Neural progenitor cell (in vitro differentiated cells): Measurements from ENCODE around the gene ITGA6. TPM values are rescaled to one million over a fixed set of nuclear protein-coding genes. Genes with fewer than 3 reads are reported as not detected.

ENCODE experiments used
- DNase-seq: peaks from one replicate; pipeline ENCODE4 v3.0.0-alpha.2; 2016; ENCODE audit warnings: low spot score
- H2AFZ ChIP-seq: fragments of 200-600 bp; sonication (generic); replicated peaks from 2 replicates; pipeline ENCODE4 v1.6.1; 2016; ENCODE audit warnings: antibody characterized with exemption
- H3F3A ChIP-seq: fragments of 200-600 bp; sonication (generic); 2 replicates; pipeline ENCODE4 v1.6.1; 2016; ENCODE audit warnings: antibody characterized with exemption, low read depth
- H3K27ac ChIP-seq: fragments of 200-600 bp; sonication (generic); 2 replicates; pipeline ENCODE4 v1.5.1; 2016; ENCODE audit warnings: mild to moderate bottlenecking
- H3K27me3 ChIP-seq: fragments of 200-600 bp; sonication (generic); 2 replicates; pipeline ENCODE4 v1.6.1; 2016; ENCODE audit warnings: mild to moderate bottlenecking, moderate library complexity
- H3K36me3 ChIP-seq: fragments of 200-600 bp; sonication (generic); 2 replicates; pipeline ENCODE4 v1.5.1; 2016
- H3K4me1 ChIP-seq: fragments of 200-600 bp; sonication (generic); 2 replicates; pipeline ENCODE4 v1.6.1; 2016; ENCODE audit warnings: mixed run types
- H3K4me2 ChIP-seq: fragments of 200-600 bp; sonication (generic); 2 replicates; pipeline ENCODE4 v1.6.1; 2016
- H3K4me3 ChIP-seq: fragments of 200-600 bp; sonication (generic); 2 replicates; pipeline ENCODE4 v1.5.1; 2016
- H3K79me2 ChIP-seq: fragments of 200-600 bp; sonication (generic); 2 replicates; pipeline ENCODE4 v1.6.1; 2016; ENCODE audit warnings: low read depth
- H3K9ac ChIP-seq: fragments of 200-600 bp; sonication (generic); 2 replicates; pipeline ENCODE4 v1.6.1; 2016
- H3K9me3 ChIP-seq: fragments of 200-600 bp; sonication (generic); 2 replicates; pipeline ENCODE4 v1.5.1; 2016; ENCODE audit warnings: low read depth
- H4K20me1 ChIP-seq: fragments of 200-600 bp; sonication (generic); 2 replicates; pipeline ENCODE4 v1.6.1; 2016; ENCODE audit warnings: low read depth
- H3K27ac Mint-ChIP-seq: 3 replicates; pipeline ENCODE4 v1.8.0; 2021; ENCODE audit warnings: mixed read lengths
- H3K27me3 Mint-ChIP-seq: 2 replicates; pipeline ENCODE4 v1.8.0; 2022; ENCODE audit warnings: low read depth, mild to moderate bottlenecking, inconsistent platforms, moderate library complexity, mixed read lengths; ENCODE audit not compliant: insufficient read depth
- H3K36me3 Mint-ChIP-seq: 3 replicates; pipeline ENCODE4 v1.8.0; 2021; ENCODE audit warnings: mixed read lengths
- H3K4me1 Mint-ChIP-seq: 3 replicates; pipeline ENCODE4 v1.8.0; 2021; ENCODE audit warnings: mixed read lengths
- H3K4me3 Mint-ChIP-seq: 3 replicates; pipeline ENCODE4 v1.8.0; 2021; ENCODE audit warnings: mild to moderate bottlenecking, moderate library complexity, mixed read lengths
- H3K9me3 Mint-ChIP-seq: 3 replicates; pipeline ENCODE4 v1.8.0; 2020; ENCODE audit warnings: mixed read lengths
- CTCF ChIP-seq: fragments of 200-600 bp; sonication (generic); IDR thresholded peaks from 2 replicates; pipeline ENCODE4 v1.5.1; 2017; ENCODE audit warnings: antibody characterized with exemption, mild to moderate bottlenecking
- EZH2 ChIP-seq: fragments of 200-600 bp; sonication (generic); IDR thresholded peaks from 2 replicates; pipeline ENCODE4 v1.6.1; 2017; ENCODE audit warnings: antibody characterized with exemption, mild to moderate bottlenecking, moderate library complexity
- EZH2phosphoT487 ChIP-seq: fragments of 200-600 bp; sonication (generic); IDR thresholded peaks from 2 replicates; pipeline ENCODE4 v1.6.1; 2017; ENCODE audit warnings: antibody characterized with exemption
- total RNA-seq: library from RNA; depleted of rRNA; stranded (reverse); fragments of >200 nt; gene quantifications from 2 replicates; pipeline ENCODE4 v1.2.3, GENCODE V29; 2015; ENCODE audit warnings: low replicate concordance

The ITGA6 gene
- total RNA-seq, result 97.2 and 161 TPM in 2 replicates

GRCh38 chr2:172427256-172427989 lies at the start of gene ITGA6:
Gene ITGA6, plus strand, starts transcription at chr2:172427586.
- Mint-ChIP-seq H3K27me3 (peaks cover 9% of the 10 kb centered on the region), H3K27ac (peak within 1 kb of the TSS; percentile 50), H3K4me3 (peak within 1 kb of the TSS; percentile 90), H3K4me1 (peaks cover 37% of the 10 kb centered on the region), H3K36me3 (peaks cover 15% of the 10 kb centered on the region), H3K9me3 (no peaks in the 10 kb centered on the region)
- TF ChIP-seq EZH2 (peak; percentile 30), CTCF (peak; percentile 42), EZH2phosphoT487 (no peak)
- Histone ChIP-seq H3K4me3 (peak within 1 kb of the TSS; percentile 84), H2AFZ (peak within 1 kb of the TSS; percentile 59), H3K36me3 (no peaks in the 10 kb centered on the region), H3K27ac (peak within 1 kb of the TSS; percentile 84), H3K4me2 (peak within 1 kb of the TSS; percentile 88), H4K20me1 (peaks cover 36% of the 10 kb centered on the region), H3K4me1 (peaks cover 48% of the 10 kb centered on the region), H3F3A (peaks cover 36% of the 10 kb centered on the region), H3K27me3 (peaks cover 10% of the 10 kb centered on the region), H3K9ac (peak within 1 kb of the TSS; percentile 33), H3K9me3 (no peaks in the 10 kb centered on the region), H3K79me2 (peaks cover 49% of the 10 kb centered on the region)
- peak; percentile 93 for DNase-seq

GRCh38 chr2:172380436-172381274 lies 46.7 kb upstream of the ITGA6 start:
- H3K79me2 ChIP-seq, result no peaks in the 10 kb centered on the region
- H3K4me2 ChIP-seq, result peak overlapping the region; percentile 65
- Mint-ChIP-seq H3K4me3 (peak overlapping the region; percentile 46), H3K27me3 (peaks cover 19% of the 10 kb centered on the region), H3K9me3 (peaks cover 31% of the 10 kb centered on the region), H3K36me3 (peaks cover 7% of the 10 kb centered on the region), H3K4me1 (peaks cover 37% of the 10 kb centered on the region), H3K27ac (peak overlapping the region; percentile 99)
- peaks cover 20% of the 10 kb centered on the region for H3K4me1 ChIP-seq
- H3K9me3 ChIP-seq, result no peaks in the 10 kb centered on the region
- H3K27me3 ChIP-seq, result no peaks in the 10 kb centered on the region
- peak overlapping the region; percentile 93 for H3K27ac ChIP-seq
- no peaks in the 10 kb centered on the region for H4K20me1 ChIP-seq
- no peaks in the 10 kb centered on the region for H3K36me3 ChIP-seq
- TF ChIP-seq EZH2 (no peak), CTCF (no peak), EZH2phosphoT487 (no peak)
- no peak overlapping the region for H3K9ac ChIP-seq
- H3F3A ChIP-seq, result peaks cover 44% of the 10 kb centered on the region
- H2AFZ ChIP-seq, result peak overlapping the region; percentile 82
- H3K4me3 ChIP-seq, result peak overlapping the region; percentile 23
- DNase-seq, result peak; percentile 73

- no peak for TF ChIP-seq EZH2
- no peak for TF ChIP-seq EZH2phosphoT487
- TF ChIP-seq CTCF, result no peak
- peak overlapping the region; percentile 99 for H3K27ac Mint-ChIP-seq
- peaks cover 20% of the 10 kb centered on the region for H3K4me1 ChIP-seq
- H3K36me3 ChIP-seq, result no peaks in the 10 kb centered on the region
- no peak for DNase-seq
- no peaks in the 10 kb centered on the region for H3K27me3 ChIP-seq
- no peak overlapping the region for H3K9ac ChIP-seq
- H3K4me1 Mint-ChIP-seq, result peaks cover 41% of the 10 kb centered on the region
- peak overlapping the region; percentile 23 for H3K4me3 ChIP-seq
- H3K9me3 ChIP-seq, result no peaks in the 10 kb centered on the region
- H3K27ac ChIP-seq, result peak overlapping the region; percentile 93
- peak overlapping the region; percentile 65 for H3K4me2 ChIP-seq
- no peaks in the 10 kb centered on the region for H3K79me2 ChIP-seq
- no peaks in the 10 kb centered on the region for H4K20me1 ChIP-seq
- peaks cover 19% of the 10 kb centered on the region for H3K27me3 Mint-ChIP-seq
- H3K4me3 Mint-ChIP-seq, result peak overlapping the region; percentile 46
- peaks cover 44% of the 10 kb centered on the region for H3F3A ChIP-seq
- peaks cover 33% of the 10 kb centered on the region for H3K9me3 Mint-ChIP-seq
- H3K36me3 Mint-ChIP-seq, result peaks cover 7% of the 10 kb centered on the region
- peak overlapping the region; percentile 82 for H2AFZ ChIP-seq
Measured at GRCh38 chr2:172381275-172382027, 45.9 kb upstream of the ITGA6 start.
